ENCODE data around the gene KRTAP4-2. TPM values are rescaled to one million over a fixed set of nuclear protein-coding genes. Genes with fewer than 3 reads are reported as not detected.
"Not testable (repeated sequence)": the region's sequence is repeated elsewhere in the genome, so short reads cannot be mapped to it uniquely, and the experiment has no call there.

KRTAP4-2 gene
- total RNA-seq, 4 donors from 2014 or later = not detected

GRCh38 chr17:41211845-41212466, 33.9 kb upstream of the KRTAP4-2 start:
- WGBS, 2 donors = 59 to 67% methylated on average over 1 of the region's 1 CpG
- no peaks in the 10 kb centered on the region for H3K36me3 ChIP-seq
- H3K27ac ChIP-seq = no peak overlapping the region
- H3K4me1 ChIP-seq = no peaks in the 10 kb centered on the region
- TF ChIP-seq CTCF (IDR thresholded peaks at IDR 0.05) = no peak
- TF ChIP-seq POLR2A (IDR thresholded peaks at IDR 0.05) = no peak
- no peaks in the 10 kb centered on the region for H3K27me3 ChIP-seq
- intact Hi-C loops (cut with DNase I) = no loop called here
- no peak overlapping the region for H3K4me3 ChIP-seq (replicated peaks in 1 of 3)
- DNase-seq = no peak
- no peaks in the 10 kb centered on the region for H3K9me3 ChIP-seq

- no peak for TF ChIP-seq CTCF (IDR thresholded peaks at IDR 0.05)
- TF ChIP-seq POLR2A (IDR thresholded peaks at IDR 0.05) = no peak
Observed at GRCh38 chr17:41199421-41200078, 21.5 kb upstream of the KRTAP4-2 start.

GRCh38 chr17:41196068-41196467, 18.0 kb upstream of the KRTAP4-2 start:
- Histone ChIP-seq H3K27ac (no peak overlapping the region), H3K4me1 (no peaks in the 10 kb centered on the region), H3K27me3 (no peaks in the 10 kb centered on the region), H3K4me3 (replicated peaks in 1 of 3) (no peak overlapping the region), H3K9me3 (no peaks in the 10 kb centered on the region), H3K36me3 (no peaks in the 10 kb centered on the region)
- intact Hi-C loops (cut with DNase I) = no loop called here
- DNase-seq = no peak
- 55 to 64% methylated on average over 1 of the region's 1 CpG for WGBS, 2 donors
- TF ChIP-seq CTCF (IDR thresholded peaks at IDR 0.05) (no peak), POLR2A (IDR thresholded peaks at IDR 0.05) (no peak)

More at GRCh38 chr17:41199421-41200078, 21.5 kb upstream of the KRTAP4-2 start:
- DNase-seq = no peak
- H3K9me3 ChIP-seq = no peaks in the 10 kb centered on the region
- H3K4me1 ChIP-seq = no peaks in the 10 kb centered on the region
- no peak overlapping the region for H3K27ac ChIP-seq
- no peak overlapping the region for H3K4me3 ChIP-seq (replicated peaks in 1 of 3)
- intact Hi-C loops (cut with DNase I) = no loop called here
- 72 to 85% methylated on average over 4 to 5 of the region's 5 CpGs for WGBS, 2 donors
- no peaks in the 10 kb centered on the region for H3K27me3 ChIP-seq
- H3K36me3 ChIP-seq = no peaks in the 10 kb centered on the region

- Histone ChIP-seq H3K27me3 (no peaks in the 10 kb centered on the region), H3K9me3 (no peaks in the 10 kb centered on the region), H3K4me1 (no peaks in the 10 kb centered on the region), H3K27ac (no peak overlapping the region), H3K36me3 (no peaks in the 10 kb centered on the region), H3K4me3 (replicated peaks in 1 of 3) (no peak overlapping the region)
- TF ChIP-seq CTCF (IDR thresholded peaks at IDR 0.05) (no peak), POLR2A (IDR thresholded peaks at IDR 0.05) (no peak)
- 80 to 89% methylated on average over 3 of the region's 3 CpGs for WGBS, 2 donors
- intact Hi-C loops (cut with DNase I) = no loop called here
- no peak for DNase-seq
Observed at GRCh38 chr17:41190328-41190727, 12.3 kb upstream of the KRTAP4-2 start.

GRCh38 chr17:41189837-41190318, 11.9 kb upstream of the KRTAP4-2 start, which contains the start of gene KRTAP9-1:
TSS of gene KRTAP9-1 (plus strand) at chr17:41189887. CDS start at chr17:41189887, 0 bp downstream.
- H3K27me3 ChIP-seq; DNase-seq; intact Hi-C loops (cut with DNase I); H3K9me3 ChIP-seq; H3K4me3 ChIP-seq (replicated peaks in 1 of 3); H3K4me1 ChIP-seq; H3K36me3 ChIP-seq; H3K27ac ChIP-seq: not testable (repeated sequence)
- 57% methylated on average over 1 of the region's 1 CpG; no CpG with 5 or more reads in 1 of the 2 donors for WGBS, 2 donors
